WTC11 (cell line): ENCODE measurements around the gene CADM1. TPM values are rescaled to one million over a fixed set of nuclear protein-coding genes. Genes with fewer than 3 reads are reported as not detected.

ENCODE experiments used
- ATAC-seq: fragments of 200-7000 bp; cut with Tn5 transposase; 2 replicates; pipeline ENCODE4 v1.10.0; 2021; ENCODE audit warnings: mild to moderate bottlenecking, moderate library complexity
- CTCF ChIA-PET: fragments of 300-600 bp; sonication (Branson Sonifier 250); formaldehyde crosslinking; loops from one replicate; lab custom pipeline; 2021; ENCODE audit warnings: antibody characterized with exemption; lab: Charles Lee
- POLR2A ChIA-PET: fragments of 350-600 bp; sonication (Branson Sonifier 250); formaldehyde crosslinking; loops from one replicate; lab custom pipeline; 2021; ENCODE audit warnings: antibody characterized with exemption; lab: Charles Lee
- DNase-seq: peaks from one replicate; pipeline ENCODE4 v3.0.0; 2021; ENCODE audit warnings: low spot score
- H3K27ac Mint-ChIP-seq: 2 replicates; pipeline ENCODE4 v1.8.0; 2021; ENCODE audit warnings: mixed read lengths
- H3K27me3 Mint-ChIP-seq: 2 replicates; pipeline ENCODE4 v1.8.0; 2021; ENCODE audit warnings: low read depth, mild to moderate bottlenecking, moderate library complexity, mixed read lengths
- H3K36me3 Mint-ChIP-seq: 2 replicates; pipeline ENCODE4 v1.8.0; 2021; ENCODE audit warnings: mixed read lengths
- H3K4me1 Mint-ChIP-seq: 2 replicates; pipeline ENCODE4 v1.8.0; 2022; ENCODE audit warnings: mixed read lengths
- H3K4me3 Mint-ChIP-seq: 2 replicates; pipeline ENCODE4 v1.8.0; 2021; ENCODE audit warnings: mild to moderate bottlenecking, moderate library complexity, mixed read lengths
- H3K9me3 Mint-ChIP-seq: 2 replicates; pipeline ENCODE4 v1.8.0; 2021; ENCODE audit warnings: mixed read lengths
- ATF2 ChIP-seq: sonication (generic); formaldehyde crosslinking; IDR thresholded peaks from 2 replicates; pipeline ENCODE4 v1.8.1; 2022; ENCODE audit warnings: low read depth, missing genetic modification reagents, borderline replicate concordance
- CDX4 ChIP-seq: fragments of 250-450 bp; sonication (Bioruptor Pico); IDR thresholded peaks from 2 replicates; pipeline ENCODE4 v1.9.0; 2021; ENCODE audit warnings: moderate library complexity, mild to moderate bottlenecking, inconsistent platforms, borderline replicate concordance
- CTCF ChIP-seq: fragments of 200-600 bp; IDR thresholded peaks from 2 replicates; pipeline ENCODE4 v1.8.0; 2022; ENCODE audit warnings: antibody characterized with exemption
- E2F5 ChIP-seq: sonication (generic); formaldehyde crosslinking; IDR thresholded peaks from 2 replicates; pipeline ENCODE4 v1.8.1; 2022; ENCODE audit warnings: mild to moderate bottlenecking, moderate library complexity, missing genetic modification reagents
- ELF4 ChIP-seq: sonication (generic); formaldehyde crosslinking; IDR thresholded peaks from 2 replicates; pipeline ENCODE4 v1.8.1; 2022; ENCODE audit warnings: low read depth, mild to moderate bottlenecking, moderate library complexity, missing genetic modification reagents
- HMGA2 ChIP-seq: fragments of 250-450 bp; sonication (Bioruptor Pico); IDR thresholded peaks from 2 replicates; pipeline ENCODE4 v1.4.0; 2021; ENCODE audit warnings: mild to moderate bottlenecking, moderate library complexity
- JAZF1 ChIP-seq: fragments of 250-450 bp; sonication (Bioruptor Pico); IDR thresholded peaks from 2 replicates; pipeline ENCODE4 v1.9.0; 2021; ENCODE audit warnings: moderate library complexity, mild to moderate bottlenecking, inconsistent platforms
- NFATC4 ChIP-seq: fragments of 250-450 bp; sonication (Bioruptor Pico); IDR thresholded peaks from 2 replicates; pipeline ENCODE4 v1.9.0; 2021; ENCODE audit warnings: mild to moderate bottlenecking
- NR3C1 ChIP-seq: sonication (generic); formaldehyde crosslinking; conservative IDR thresholded peaks from 2 replicates; pipeline ENCODE4 v1.8.1; 2023; ENCODE audit warnings: low read depth, mild to moderate bottlenecking, missing genetic modification reagents
- STAT6 ChIP-seq: sonication (generic); formaldehyde crosslinking; conservative IDR thresholded peaks from 2 replicates; pipeline ENCODE4 v1.8.1; 2023; ENCODE audit warnings: mild to moderate bottlenecking, low read depth, missing genetic modification reagents, moderate library complexity
- TEAD4 ChIP-seq: sonication (generic); formaldehyde crosslinking; IDR thresholded peaks from 2 replicates; pipeline ENCODE4 v1.8.0; 2022; ENCODE audit warnings: mild to moderate bottlenecking, missing genetic modification reagents
- ZNF416 ChIP-seq: fragments of 250-450 bp; sonication (Bioruptor Pico); IDR thresholded peaks from 2 replicates; pipeline ENCODE4 v1.9.0; 2021; ENCODE audit warnings: mild to moderate bottlenecking, inconsistent platforms
- ZNF512 ChIP-seq: sonication (generic); formaldehyde crosslinking; IDR thresholded peaks from 2 replicates; pipeline ENCODE4 v1.8.1; 2022; ENCODE audit warnings: missing genetic modification reagents, borderline replicate concordance
- total RNA-seq: library from RNA; stranded (reverse); gene quantifications from 3 replicates; pipeline ENCODE4 v1.2.3, GENCODE V29; 2021

The CADM1 gene
- total RNA-seq, 1 experiment from 2014 or later: 26.8 TPM

GRCh38 chr11:115363921-115364320 is 140.3 kb downstream of the CADM1 start:
- H3K27ac Mint-ChIP-seq: no peak overlapping the region
- H3K4me1 Mint-ChIP-seq: peaks cover 18% of the 10 kb centered on the region
- POLR2A ChIA-PET: no interaction called here

More at GRCh38 chr11:115363921-115364320, 140.3 kb downstream of the CADM1 start:
- H3K4me3 Mint-ChIP-seq: no peak overlapping the region
- TF ChIP-seq CDX4 (CRISPR knock-in tag): no peak
- no peak for TF ChIP-seq E2F5 (CRISPR knock-in tag)
- TF ChIP-seq NFATC4: no peak
- no peak for TF ChIP-seq TEAD4
- TF ChIP-seq HMGA2 (CRISPR knock-in tag): no peak
- TF ChIP-seq JAZF1 (CRISPR knock-in tag): no peak
- no peak for TF ChIP-seq ZNF512 (CRISPR knock-in tag)
- TF ChIP-seq CTCF: no peak
- TF ChIP-seq ATF2 (CRISPR knock-in tag): no peak
- TF ChIP-seq ZNF416: no peak
- TF ChIP-seq STAT6 (CRISPR knock-in tag): no peak
- no peak for TF ChIP-seq ELF4 (CRISPR knock-in tag)
- TF ChIP-seq NR3C1 (CRISPR knock-in tag): no peak
- TF ChIP-seq, all 79 proteins: peak for 0
- no peak for ATAC-seq
- no peaks in the 10 kb centered on the region for H3K36me3 Mint-ChIP-seq
- no peaks in the 10 kb centered on the region for H3K9me3 Mint-ChIP-seq
- DNase-seq: no peak
- CTCF ChIA-PET: no interaction called here
- no peaks in the 10 kb centered on the region for H3K27me3 Mint-ChIP-seq
